ENCODE measurements around the gene SRR.

DNA sequence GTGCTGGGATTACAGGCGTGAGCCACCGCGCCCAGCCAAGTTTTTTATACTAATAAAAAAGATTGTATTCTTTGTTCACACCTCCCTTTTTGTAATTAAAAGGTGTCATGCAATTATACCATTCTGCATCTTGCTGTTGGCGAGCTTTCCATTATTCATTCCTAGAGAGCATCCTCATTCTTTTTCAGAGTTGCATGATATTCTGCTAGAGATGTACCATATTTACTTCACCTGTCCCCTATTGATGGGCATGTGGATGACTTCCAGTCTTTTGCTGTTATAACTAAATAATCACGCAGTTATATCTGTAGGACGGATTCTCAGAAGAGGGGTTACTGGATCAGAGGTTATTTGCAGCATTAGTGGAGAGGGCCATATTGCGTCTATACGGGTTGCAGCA is 50.6 kb downstream of the SRR start:
- TF ChIP-seq, protein P1, sequence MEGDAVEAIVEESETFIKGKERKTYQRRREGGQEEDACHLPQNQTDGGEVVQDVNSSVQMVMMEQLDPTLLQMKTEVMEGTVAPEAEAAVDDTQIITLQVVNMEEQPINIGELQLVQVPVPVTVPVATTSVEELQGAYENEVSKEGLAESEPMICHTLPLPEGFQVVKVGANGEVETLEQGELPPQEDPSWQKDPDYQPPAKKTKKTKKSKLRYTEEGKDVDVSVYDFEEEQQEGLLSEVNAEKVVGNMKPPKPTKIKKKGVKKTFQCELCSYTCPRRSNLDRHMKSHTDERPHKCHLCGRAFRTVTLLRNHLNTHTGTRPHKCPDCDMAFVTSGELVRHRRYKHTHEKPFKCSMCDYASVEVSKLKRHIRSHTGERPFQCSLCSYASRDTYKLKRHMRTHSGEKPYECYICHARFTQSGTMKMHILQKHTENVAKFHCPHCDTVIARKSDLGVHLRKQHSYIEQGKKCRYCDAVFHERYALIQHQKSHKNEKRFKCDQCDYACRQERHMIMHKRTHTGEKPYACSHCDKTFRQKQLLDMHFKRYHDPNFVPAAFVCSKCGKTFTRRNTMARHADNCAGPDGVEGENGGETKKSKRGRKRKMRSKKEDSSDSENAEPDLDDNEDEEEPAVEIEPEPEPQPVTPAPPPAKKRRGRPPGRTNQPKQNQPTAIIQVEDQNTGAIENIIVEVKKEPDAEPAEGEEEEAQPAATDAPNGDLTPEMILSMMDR (IDR thresholded peaks at IDR 0.05; ENCODE audit: extremely low read depth in 1 of 2, insufficient read depth in 1 of 2, low read depth in 1 of 2, low read length in 2 of 2), result no peak
- TF ChIP-seq, protein P2, sequence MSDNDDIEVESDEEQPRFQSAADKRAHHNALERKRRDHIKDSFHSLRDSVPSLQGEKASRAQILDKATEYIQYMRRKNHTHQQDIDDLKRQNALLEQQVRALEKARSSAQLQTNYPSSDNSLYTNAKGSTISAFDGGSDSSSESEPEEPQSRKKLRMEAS (IDR thresholded peaks at IDR 0.05; ENCODE audit: insufficient read depth, insufficient read length), result no peak
- no peak for TF ChIP-seq EZH2 (IDR thresholded peaks at IDR 0.05; ENCODE audit: borderline replicate concordance, low read depth, low read length, severe bottlenecking)
- TF ChIP-seq POLR2AphosphoS5 (IDR thresholded peaks at IDR 0.05; ENCODE audit: insufficient read depth, low read depth, low read length), result no peak

Measured in endothelial cell of umbilical vein (primary cell).